ENCODE measurements around the gene PSMA8.
A peak's percentile ranks its signal among the peaks of the same experiment; 100 is the strongest.
"Not testable (repeated sequence)": the region's sequence is repeated elsewhere in the genome, so short reads cannot be mapped to it uniquely, and the experiment has no call there.

PSMA8 gene

GRCh38 chr18:26133652-26134051, at the start of gene PSMA8:
Gene PSMA8 (plus strand): TSS chr18:26133869. CDS start chr18:26133966, 97 bp downstream.
- DNase-seq (ENCODE audit: low read depth in 2 of 2, low spot score in 1 of 2) = peak; percentile 2 to 30

- no peak for DNase-seq (ENCODE audit: low read depth in 2 of 2, low spot score in 1 of 2)
Observed at GRCh38 chr18:26085056-26085455, 48.6 kb upstream of the PSMA8 start.

GRCh38 chr18:26086959-26087358, 46.7 kb upstream of the PSMA8 start:
- no peak for DNase-seq (ENCODE audit: low read depth in 2 of 2, low spot score in 1 of 2)

- DNase-seq (ENCODE audit: low read depth in 2 of 2, low spot score in 1 of 2) = no peak
Observed at GRCh38 chr18:26088487-26088886, 45.2 kb upstream of the PSMA8 start.

GRCh38 chr18:26089293-26090129, 44.2 kb upstream of the PSMA8 start:
- no peak for DNase-seq (ENCODE audit: low read depth in 2 of 2, low spot score in 1 of 2)

- DNase-seq (ENCODE audit: low read depth in 2 of 2, low spot score in 1 of 2) = peak; percentile 66 to 81
Observed at GRCh38 chr18:26090130-26091046, 43.3 kb upstream of the PSMA8 start, which contains the start of gene SS18. Gene SS18 (minus strand): TSS chr18:26090613. CDS start chr18:26090569, 44 bp downstream.

GRCh38 chr18:26091047-26091630, 42.5 kb upstream of the PSMA8 start:
- DNase-seq (ENCODE audit: low read depth in 2 of 2, low spot score in 1 of 2) = peak in 1 of 2 donors; percentile 12

GRCh38 chr18:26096852-26097251, 36.8 kb upstream of the PSMA8 start:
- no peak for DNase-seq (ENCODE audit: low read depth in 2 of 2, low spot score in 1 of 2)

- DNase-seq (ENCODE audit: low read depth in 2 of 2, low spot score in 1 of 2) = no peak
Observed at GRCh38 chr18:26097563-26097962, 36.1 kb upstream of the PSMA8 start.

GRCh38 chr18:26103579-26103978, 30.1 kb upstream of the PSMA8 start:
- DNase-seq (ENCODE audit: low read depth in 2 of 2, low spot score in 1 of 2) = no peak

GRCh38 chr18:26104035-26104434, 29.6 kb upstream of the PSMA8 start:
- no peak for DNase-seq (ENCODE audit: low read depth in 2 of 2, low spot score in 1 of 2)

- DNase-seq (ENCODE audit: low read depth in 2 of 2, low spot score in 1 of 2) = no peak
Observed at GRCh38 chr18:26119246-26119645, 14.4 kb upstream of the PSMA8 start.

- DNase-seq (ENCODE audit: low read depth in 2 of 2, low spot score in 1 of 2) = no peak
Observed at GRCh38 chr18:26121476-26121875, 12.2 kb upstream of the PSMA8 start.

GRCh38 chr18:26121994-26122393, 11.7 kb upstream of the PSMA8 start:
- not testable (repeated sequence) for DNase-seq (ENCODE audit: low read depth in 2 of 2, low spot score in 1 of 2)

- DNase-seq (ENCODE audit: low read depth in 2 of 2, low spot score in 1 of 2) = no peak
Observed at GRCh38 chr18:26127786-26128185, 5.9 kb upstream of the PSMA8 start.

- not testable (repeated sequence) for DNase-seq (ENCODE audit: low read depth in 2 of 2, low spot score in 1 of 2)
Observed at GRCh38 chr18:26128192-26128591, 5.5 kb upstream of the PSMA8 start.

GRCh38 chr18:26134107-26134506, 438 bp downstream of the PSMA8 start:
- no peak for DNase-seq (ENCODE audit: low read depth in 2 of 2, low spot score in 1 of 2)

GRCh38 chr18:26135548-26135947, 1.9 kb downstream of the PSMA8 start:
- DNase-seq (ENCODE audit: low read depth in 2 of 2, low spot score in 1 of 2) = no peak

GRCh38 chr18:26157326-26157725, 23.7 kb downstream of the PSMA8 start:
- DNase-seq (ENCODE audit: low read depth in 2 of 2, low spot score in 1 of 2) = no peak

- no peak for DNase-seq (ENCODE audit: low read depth in 2 of 2, low spot score in 1 of 2)
Observed at GRCh38 chr18:26159353-26159752, 25.7 kb downstream of the PSMA8 start.

GRCh38 chr18:26164571-26164970, 30.9 kb downstream of the PSMA8 start:
- no peak for DNase-seq (ENCODE audit: low read depth in 2 of 2, low spot score in 1 of 2)
